Body of pancreas (tissue), 4 donors: Measurements from ENCODE around the gene CACNA1C.

Source experiments
- CTCF ChIP-seq, 7 experiments: fragments of 450-650 bp in 4 of 7; fragments of 200-600 bp in 3 of 7; sonication (generic) in 3 of 7; IDR thresholded peaks; one replicate each; pipeline ENCODE4 v1.5.1; 2016 to 2019; ENCODE audit warnings: antibody characterized with exemption in 7 of 7
- POLR2A ChIP-seq, 3 donors: fragments of 450-650 bp; IDR thresholded peaks; one replicate each; pipeline ENCODE4 v1.6.1; 2016; ENCODE audit warnings: antibody characterized with exemption in 3 of 3, mild to moderate bottlenecking in 2 of 3

GRCh38 chr12:2064071-2064507 is 11.3 kb downstream of the CACNA1C start:
- TF ChIP-seq CTCF (IDR thresholded peaks at IDR 0.05) (no peak), POLR2A (IDR thresholded peaks at IDR 0.05) (no peak)
